Embryonic facial prominence (tissue), 1 donor: ENCODE measurements around the gene POF1B.
"Not testable (repeated sequence)": the region's sequence is repeated elsewhere in the genome, so short reads cannot be mapped to it uniquely, and the experiment has no call there.

Experiments
- DNase-seq: peaks from one replicate; pipeline ENCODE4 v3.0.0-alpha.2; 2016; ENCODE audit errors: extremely low spot score

The POF1B gene, protein sequence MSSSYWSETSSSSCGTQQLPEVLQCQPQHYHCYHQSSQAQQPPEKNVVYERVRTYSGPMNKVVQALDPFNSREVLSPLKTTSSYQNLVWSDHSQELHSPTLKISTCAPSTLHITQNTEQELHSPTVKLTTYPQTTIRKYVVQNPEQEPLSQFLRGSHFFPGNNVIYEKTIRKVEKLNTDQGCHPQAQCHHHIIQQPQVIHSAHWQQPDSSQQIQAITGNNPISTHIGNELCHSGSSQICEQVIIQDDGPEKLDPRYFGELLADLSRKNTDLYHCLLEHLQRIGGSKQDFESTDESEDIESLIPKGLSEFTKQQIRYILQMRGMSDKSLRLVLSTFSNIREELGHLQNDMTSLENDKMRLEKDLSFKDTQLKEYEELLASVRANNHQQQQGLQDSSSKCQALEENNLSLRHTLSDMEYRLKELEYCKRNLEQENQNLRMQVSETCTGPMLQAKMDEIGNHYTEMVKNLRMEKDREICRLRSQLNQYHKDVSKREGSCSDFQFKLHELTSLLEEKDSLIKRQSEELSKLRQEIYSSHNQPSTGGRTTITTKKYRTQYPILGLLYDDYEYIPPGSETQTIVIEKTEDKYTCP

DNA sequence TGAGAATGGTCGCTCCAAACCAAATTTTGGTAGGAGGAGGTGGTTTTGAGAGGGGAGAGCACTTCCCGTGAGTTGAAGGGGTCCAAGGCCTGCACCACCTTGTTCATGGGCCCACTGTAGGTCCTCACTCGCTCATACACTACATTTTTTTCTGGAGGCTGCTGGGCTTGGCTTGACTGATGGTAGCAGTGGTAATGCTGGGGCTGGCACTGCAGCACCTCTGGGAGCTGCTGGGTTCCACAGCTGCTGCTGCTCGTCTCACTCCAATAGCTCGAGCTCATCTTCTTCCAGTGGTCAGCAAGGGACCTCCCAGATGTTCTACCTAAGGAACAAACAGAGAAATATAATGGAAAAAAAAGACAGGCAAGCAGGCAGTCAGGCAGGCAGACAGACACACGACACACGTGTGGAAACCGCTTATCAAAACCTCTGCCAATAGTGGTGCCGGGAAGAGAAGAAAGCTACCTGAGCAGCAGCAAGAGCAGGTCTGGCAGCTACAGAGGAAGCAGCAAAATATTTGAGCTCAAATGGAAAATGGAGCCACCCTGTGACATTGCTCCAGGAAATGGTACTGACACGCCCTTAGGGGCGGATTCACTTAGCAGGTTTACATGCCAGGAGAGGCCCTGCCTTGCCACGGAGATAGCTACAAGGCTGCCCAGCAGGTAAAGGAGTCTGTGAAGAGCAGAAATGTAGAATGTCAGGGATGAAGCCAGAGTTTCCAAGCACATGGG, at the start of gene POF1B:
Gene POF1B, minus strand, starts transcription at position 492 of the 734 bp plus-strand sequence. Its CDS starts 211 bp downstream, at position 281.
- DNase-seq: no peak

DNA sequence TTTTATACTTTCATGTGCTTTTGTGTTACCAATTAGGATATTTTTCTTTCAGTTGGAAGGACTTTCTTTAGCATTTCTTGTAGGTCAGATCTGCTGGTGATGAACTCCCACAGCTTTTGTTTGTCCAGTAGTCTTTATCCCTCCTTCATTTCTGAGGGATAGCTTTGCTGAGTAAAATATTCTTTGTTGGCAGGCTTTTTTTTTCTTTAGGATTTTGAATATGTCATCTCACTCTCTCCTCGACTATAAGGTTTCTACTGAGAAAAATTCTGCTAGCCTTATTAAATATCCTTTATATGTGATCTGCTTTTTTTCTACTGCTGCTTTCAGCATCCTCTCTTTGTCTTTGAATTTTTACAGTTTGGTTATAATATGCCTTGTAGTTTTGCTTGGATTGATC, 49.6 kb upstream of the POF1B start:
- DNase-seq: no peak

DNA sequence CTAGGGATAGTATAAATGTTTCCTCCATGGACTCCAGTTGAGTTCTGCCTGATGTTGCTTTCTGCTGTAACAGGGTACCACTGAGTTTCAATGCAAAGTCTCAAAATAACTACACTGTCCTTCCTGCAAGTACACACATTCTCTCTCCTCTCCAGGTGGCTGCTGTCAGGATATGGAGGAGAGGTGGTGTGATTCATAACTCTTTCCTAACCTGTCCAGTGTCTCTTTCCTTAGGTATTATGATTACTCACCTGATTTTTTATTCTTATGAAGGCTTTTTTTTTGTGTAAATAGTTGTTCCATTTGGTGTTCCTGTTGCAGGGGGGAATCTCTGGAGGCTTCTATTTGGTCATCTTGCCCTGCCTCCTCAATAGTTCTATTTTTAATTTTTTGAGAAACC, 39.8 kb upstream of the POF1B start:
- no peak for DNase-seq

DNA sequence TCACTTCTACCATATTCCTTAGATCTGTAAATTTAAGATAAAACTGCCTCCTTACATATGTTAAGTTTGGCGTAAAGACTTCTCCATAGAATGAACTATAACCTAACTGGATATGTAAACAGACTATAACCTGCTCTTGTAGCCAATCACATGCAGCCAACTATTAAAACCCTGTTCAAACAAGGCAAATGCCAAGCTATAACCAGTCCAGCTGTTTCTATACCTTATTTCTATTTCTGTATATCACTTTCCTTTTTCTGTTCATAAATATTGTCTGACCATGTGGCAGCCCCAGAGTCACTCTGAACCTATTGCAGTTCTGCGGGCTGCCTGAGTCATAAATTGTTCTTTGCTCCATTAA, 12.4 kb upstream of the POF1B start:
- DNase-seq: no peak

DNA sequence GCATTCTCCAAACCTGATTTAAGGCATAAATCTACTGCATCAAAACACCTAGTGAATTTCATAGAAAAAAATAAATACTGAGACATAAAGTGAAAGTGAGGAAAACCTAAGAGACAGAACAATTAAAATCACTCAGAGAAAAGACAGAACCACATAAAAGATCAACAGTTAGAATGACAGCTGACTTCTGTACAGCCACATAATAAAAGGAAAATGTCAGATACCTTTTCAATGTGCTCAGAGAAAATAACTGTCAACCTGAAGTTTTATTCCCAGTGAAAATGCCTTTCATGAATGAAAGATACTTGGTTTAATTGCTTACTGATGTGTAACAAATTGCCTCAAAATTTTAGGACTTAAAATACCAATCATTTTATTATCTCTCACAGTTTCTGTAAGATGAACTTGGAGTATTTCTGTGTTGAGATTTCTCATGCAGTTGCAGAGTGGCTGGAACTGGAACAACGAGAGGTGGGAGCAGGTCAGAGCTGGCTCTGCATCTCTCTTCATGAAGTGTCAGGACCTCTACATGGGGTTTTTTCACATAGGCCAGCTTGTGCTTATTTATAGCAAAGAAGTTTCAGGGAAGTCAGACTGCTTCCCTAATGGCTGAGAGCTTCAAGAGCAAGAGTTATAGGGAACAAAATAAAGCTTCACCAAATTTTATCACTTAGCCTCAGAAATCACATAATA, 11.9 kb upstream of the POF1B start:
- DNase-seq: no peak

DNA sequence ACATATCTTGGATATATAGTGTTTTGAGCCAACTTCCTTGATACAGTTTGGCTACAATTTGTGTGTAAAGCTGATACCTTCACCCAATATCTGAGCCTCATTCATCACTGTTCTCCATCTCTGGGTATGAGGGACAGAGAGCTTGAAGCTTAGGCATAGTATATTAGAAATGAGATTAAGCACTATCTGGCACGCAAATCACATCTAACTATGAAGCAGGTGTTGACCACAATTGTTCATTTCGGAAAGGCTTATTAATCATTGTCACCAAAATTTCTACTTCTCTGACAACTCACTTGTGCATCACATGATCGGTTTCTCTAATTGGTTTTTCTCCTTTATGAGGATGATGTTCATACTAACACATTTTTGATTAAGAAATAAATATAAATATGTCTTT, 2.1 kb upstream of the POF1B start:
- DNase-seq: no peak

DNA sequence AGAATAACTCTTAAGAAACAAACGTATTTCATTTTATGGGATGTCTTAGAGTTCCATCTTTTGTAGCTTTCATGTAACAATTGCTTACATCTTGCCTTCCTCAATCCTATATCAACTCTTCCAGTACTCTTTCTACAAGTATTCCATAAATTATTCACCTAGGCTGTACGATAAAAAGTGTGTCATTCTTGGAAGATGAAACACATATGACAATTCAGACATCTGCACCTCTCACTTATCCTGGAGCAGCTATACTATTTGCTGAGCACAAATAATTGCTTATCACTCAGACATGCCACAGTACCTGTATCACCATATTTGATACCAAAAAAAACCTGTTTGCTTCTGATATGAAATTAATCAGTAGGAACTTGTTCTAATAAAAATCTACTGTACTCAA, 1.0 kb downstream of the POF1B start:
- no peak for DNase-seq

DNA sequence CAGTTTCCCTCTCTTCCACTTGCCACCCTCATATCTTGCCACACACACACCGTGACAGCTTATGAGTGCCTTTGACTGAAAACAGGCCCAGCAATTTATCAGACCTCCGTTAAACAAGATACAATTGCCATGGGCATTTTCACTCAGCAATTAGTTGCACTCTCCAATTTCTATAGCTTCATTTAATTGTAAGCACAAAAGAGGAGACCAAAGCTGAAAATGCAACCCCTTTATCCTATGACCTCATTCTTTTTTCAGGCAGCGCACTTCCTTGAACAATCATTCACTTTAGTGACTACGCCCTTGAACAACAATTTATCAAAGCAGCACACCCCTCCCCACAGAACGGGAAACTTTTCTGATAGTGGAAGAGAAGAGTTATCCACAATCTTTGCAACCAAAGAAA, 4.1 kb downstream of the POF1B start:
- no peak for DNase-seq

DNA sequence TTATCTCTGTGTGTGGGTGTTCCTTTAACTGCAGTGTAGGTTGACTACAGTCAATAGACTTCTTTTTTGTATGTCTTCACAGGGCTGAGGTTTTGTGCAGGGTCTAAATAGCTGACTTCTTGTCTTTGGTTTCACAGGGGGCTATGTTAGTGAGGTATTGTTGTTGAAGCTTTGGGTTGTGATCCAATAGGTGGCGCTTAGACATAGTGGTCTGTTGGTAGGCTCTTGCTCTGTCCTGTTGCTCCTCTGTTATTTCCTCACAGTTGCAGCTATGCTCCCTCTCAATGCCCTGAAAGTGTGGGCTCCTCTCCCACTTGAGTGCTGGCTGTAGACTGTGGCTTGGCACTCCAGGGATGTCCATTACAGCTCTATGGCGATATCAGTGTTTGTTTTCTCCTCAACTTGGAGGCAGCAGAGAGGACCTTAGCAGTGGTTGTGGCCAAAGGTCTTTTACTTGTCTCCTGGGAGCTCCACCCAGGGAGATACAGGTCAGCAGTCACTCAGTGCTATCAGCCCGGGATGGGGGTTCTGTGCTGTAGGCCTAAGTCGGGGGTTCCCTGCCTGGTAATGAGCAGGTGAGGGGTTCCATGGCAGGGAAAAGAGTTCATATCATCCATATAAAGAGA, 14.0 kb downstream of the POF1B start:
- no peak for DNase-seq

DNA sequence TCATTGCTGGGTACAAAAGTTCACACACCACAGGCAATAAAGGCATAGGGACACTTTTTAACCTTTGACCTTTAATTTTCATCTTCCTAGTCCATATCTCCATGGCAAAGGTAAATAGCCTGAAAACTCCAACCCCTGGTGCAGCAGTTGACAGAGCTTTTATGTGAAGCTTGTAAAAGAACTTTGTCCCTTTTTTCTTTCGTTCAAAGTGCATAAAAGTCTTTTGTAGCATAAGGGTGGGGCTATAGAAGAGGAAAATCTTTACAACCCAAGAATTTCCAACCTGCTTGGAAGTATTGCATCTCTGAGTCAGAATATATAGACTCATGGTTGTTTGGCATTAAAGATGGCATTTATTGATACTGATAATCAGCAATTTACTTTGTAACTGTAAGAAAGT, 20.4 kb downstream of the POF1B start:
- no peak for DNase-seq

DNA sequence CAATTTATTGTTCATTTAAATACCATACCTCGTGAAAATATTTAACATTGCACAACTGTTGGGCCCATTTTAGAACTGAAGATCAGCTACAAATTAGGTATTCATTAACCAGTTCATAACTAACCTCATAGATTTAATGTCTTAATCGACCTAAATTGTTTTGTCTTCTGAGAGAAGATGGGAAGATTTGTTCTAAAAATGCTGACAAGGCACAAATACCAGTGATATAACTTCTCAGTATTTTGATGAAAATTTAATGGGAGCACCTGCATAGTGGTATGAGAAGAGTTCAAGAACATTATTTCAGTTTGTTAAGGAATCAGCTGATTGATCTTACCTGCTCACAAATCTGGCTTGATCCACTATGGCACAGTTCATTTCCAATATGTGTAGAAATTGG, 33.9 kb downstream of the POF1B start:
- DNase-seq: no peak

DNA sequence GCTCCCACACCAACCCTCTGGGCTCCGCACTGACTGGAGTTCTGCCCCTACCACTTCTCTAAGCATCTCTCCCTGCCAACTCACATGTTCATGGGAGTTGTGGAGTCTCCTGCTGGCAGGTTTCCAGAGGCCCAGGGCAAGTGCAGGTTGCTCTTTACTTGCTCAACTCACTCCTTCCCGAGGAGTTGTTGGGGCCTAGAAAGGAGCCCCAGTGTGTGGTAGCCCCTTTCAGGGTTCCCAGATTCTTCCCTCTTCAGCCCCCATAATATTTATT, 52.5 kb downstream of the POF1B start:
- DNase-seq: no peak

DNA sequence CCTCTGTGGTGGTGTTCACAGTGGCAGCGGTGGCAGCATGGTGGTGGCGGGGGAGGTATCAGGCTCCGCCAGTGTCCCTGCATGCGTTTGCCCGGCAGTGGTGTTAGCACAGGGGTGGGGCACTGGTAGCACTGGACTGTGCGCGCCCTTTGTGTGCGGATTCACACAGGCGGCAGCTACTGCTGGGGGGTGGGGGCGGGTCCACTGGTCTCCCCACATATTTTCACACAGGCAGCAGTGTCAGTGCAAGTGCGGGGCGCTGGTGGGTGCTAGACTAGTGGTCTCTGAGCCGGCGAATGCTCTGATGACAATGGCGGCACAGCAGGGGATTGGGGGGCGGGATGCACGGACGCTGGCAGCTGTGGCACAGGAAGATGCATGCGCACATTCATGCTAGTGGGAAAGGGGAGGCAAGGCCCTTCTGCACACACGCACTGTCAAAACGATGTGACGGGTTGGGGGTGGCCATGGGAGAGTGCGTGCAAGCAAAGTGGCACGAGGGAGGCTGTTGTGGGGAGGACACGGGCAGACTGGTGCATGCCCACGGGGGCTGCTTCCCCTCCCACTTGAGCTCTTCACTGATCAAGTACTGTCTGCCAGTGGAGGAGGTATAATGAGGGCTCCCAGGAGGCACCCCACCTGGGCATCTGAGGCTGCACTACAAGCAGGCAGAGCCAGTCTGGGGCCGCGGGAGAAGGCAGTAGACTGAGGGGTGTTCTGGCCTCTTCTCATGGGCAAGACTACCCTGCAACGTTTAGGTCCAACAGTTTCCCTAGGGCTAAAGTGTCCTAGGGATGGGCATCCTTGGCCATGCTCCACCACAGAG, 53.0 kb downstream of the POF1B start:
- DNase-seq: no peak

DNA sequence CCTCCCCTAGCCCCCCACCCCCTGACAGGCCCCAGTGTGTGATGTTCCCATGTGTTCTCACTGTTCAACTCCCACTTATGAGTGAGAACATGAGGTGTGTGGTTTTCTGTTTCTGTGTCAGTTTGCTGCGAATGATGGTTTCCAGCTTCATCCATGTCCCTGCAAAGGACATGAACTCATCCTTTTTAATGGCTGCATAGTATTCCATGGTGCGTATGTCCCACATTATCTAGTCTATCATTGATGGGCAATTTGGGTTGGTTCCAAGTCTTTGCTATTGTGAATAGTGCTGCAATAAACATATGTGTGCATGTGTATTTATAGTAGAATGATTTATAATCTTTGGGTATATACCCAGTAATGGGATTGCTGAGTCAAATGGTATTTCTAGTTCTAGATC, 68.1 kb downstream of the POF1B start:
- not testable (repeated sequence) for DNase-seq

DNA sequence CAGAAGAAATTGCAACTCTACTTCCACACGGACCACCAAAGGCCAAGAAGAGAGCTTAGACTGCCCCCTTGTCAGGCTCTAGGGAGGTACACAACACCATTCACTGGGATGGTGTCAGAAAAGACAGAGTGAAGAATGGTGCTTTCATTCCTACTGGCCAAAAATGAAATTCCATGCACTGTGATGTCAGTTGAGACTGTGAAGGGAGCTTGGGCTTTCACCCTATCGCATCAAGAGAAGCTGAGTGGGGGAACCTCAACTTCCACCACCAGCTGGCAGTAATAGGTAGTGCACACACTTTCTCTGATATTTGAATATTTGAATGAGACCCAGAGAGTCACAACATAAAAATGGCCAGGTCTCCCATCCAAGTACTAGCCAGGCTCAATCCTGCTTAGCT, 69.7 kb downstream of the POF1B start:
- DNase-seq: no peak

DNA sequence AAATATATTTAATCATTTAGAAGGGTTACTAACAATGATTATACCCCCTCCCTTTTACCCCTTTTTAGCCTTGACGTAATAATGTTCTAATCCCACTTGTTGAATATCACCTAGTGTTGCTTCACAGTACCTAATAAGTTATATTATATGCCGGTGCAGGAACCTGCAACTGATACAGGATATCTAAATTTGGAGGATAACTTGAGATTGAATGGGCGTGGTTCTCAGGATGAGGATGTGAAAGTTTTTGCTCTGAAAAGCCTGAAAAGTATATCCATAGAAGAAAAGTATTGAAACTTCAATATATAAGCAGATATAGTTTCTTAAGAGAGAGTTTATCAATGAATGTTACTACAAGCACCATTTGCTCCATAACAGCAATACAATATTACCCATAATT, 75.9 kb downstream of the POF1B start:
- DNase-seq: no peak

DNA sequence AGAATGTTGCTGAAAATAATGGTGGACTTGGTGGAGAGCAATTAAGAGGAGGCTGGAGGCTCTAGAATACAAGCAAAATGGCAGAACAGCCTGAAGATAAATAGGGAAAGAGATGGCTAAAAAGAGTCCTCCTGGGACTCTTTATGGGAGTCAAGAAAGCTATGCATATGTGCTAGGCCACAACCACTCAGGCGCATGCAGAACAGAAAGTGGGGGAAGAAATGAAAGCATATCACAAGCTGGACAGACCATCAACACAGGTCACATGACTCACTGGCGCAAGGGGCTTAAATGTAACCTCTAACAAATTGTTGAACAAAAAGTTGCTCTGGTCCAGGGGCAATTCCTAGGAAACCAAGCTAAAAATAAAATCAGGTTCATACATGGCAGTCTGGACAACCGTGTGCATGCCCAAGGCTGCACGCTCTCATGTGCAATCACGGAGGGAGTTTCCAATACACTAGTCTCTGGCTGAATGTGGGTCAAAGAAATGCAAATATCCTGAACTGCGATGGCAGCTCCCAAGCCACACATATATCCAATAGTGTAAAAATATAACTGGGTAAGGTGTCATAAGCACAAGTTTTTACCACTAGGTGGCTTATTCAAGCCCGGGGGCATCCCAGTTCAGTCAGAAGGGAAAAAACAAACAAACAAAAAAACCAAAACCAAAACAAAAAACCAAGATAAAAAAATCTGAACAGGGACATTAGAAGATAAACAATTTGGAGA, 90.3 kb downstream of the POF1B start:
- DNase-seq: no peak

DNA sequence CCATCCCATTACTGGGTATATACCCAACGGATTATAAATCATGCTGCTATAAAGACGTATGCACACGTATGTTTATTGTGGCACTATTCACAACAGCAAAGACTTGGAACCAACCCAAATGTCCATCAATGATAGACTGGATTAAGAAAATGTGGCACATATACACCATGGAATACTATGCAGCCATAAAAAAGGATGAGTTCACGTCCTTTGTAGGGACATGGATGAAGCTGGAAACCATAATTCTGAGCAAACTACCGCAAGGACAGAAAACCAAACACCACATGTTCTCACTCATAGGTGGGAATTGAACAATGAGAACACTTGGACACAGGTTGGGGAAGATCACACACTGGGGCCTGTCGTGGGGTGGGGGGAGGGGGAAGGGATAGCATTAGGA, 94.2 kb downstream of the POF1B start:
- DNase-seq: not testable (repeated sequence)

DNA sequence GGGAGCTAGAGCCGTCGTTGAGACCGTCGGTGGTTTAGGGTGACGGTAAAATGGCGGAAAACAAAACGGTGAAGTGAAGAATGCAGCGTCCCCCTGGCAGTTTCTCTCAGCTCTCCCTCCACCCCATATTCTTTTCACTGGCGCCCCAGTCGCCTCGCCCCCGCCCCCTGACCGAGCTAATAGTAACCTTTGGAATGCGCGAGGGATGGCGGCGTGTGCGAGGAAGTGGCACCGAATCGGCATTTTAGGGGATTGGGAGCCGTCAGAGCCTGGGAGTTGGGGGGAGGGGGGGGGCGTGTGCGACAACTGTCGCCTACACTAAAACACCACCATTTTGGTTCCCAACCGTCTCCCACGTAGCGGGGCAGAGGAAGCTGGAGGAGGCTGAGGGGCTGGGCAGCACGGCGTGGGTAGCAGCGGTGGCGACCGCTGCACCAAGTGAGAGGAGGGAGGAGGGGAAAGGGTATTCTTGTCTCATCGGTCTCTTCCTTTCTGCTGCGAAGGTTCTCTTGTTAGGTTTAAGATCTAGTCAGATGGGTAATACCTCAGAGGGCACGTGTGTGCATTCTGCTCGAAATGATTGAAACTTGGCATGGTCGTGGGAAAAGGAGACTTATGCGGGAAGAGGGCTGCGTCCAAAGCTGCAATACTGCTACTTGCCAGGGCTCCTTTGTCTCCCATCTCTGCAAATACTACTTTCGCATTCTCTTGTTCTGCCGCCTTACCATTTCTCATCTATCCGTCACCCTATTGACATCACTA, 134.8 kb downstream of the POF1B start:
- DNase-seq: no peak
